Neural cell (in vitro differentiated cells): ENCODE measurements around the gene CORO2A.

Experiments used
- EP300 ChIP-seq: fragments of 450-650 bp; conservative IDR thresholded peaks from 2 replicates; pipeline ENCODE4 v1.6.1; 2014; ENCODE audit warnings: antibody characterized with exemption, mild to moderate bottlenecking, moderate library complexity; ENCODE audit not compliant: poor library complexity, severe bottlenecking
- POLR2AphosphoS5 ChIP-seq: IDR thresholded peaks from 2 replicates; pipeline ENCODE4 v1.6.1; 2012
- TAF1 ChIP-seq: IDR thresholded peaks from 2 replicates; pipeline ENCODE4 v1.6.1; 2012; ENCODE audit warnings: low read depth
- TF ChIP-seq, protein P1 (sequence below): IDR thresholded peaks from 2 replicates; pipeline ENCODE4 v1.6.1; 2012; ENCODE audit warnings: borderline replicate concordance
- TF ChIP-seq, protein P2 (sequence below): fragments of 450-650 bp; IDR thresholded peaks from 2 replicates; pipeline ENCODE4 v1.5.1; 2014; ENCODE audit warnings: antibody characterized with exemption, mild to moderate bottlenecking, moderate library complexity; ENCODE audit not compliant: poor library complexity, severe bottlenecking

DNA sequence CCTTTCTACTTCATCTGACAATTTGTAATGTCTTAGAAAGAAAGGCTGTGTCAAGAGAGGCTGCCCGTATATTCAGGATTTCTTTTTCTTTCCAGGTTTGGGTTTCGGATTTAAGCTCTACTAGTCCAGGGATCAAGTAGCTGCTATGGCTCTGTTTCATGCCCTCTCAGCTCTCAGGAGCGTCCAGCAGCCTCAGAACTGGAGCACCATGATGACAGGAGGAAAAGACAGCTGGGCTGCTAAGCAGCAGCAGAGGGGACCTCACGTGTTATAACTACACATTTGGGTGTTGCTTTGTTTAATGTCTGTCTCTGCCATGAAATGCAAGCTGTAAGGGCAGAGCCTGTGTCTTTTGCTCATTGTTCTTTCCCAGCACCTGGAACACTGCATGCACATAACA lies 34.5 kb upstream of the CORO2A start:
- TF ChIP-seq, protein P1, sequence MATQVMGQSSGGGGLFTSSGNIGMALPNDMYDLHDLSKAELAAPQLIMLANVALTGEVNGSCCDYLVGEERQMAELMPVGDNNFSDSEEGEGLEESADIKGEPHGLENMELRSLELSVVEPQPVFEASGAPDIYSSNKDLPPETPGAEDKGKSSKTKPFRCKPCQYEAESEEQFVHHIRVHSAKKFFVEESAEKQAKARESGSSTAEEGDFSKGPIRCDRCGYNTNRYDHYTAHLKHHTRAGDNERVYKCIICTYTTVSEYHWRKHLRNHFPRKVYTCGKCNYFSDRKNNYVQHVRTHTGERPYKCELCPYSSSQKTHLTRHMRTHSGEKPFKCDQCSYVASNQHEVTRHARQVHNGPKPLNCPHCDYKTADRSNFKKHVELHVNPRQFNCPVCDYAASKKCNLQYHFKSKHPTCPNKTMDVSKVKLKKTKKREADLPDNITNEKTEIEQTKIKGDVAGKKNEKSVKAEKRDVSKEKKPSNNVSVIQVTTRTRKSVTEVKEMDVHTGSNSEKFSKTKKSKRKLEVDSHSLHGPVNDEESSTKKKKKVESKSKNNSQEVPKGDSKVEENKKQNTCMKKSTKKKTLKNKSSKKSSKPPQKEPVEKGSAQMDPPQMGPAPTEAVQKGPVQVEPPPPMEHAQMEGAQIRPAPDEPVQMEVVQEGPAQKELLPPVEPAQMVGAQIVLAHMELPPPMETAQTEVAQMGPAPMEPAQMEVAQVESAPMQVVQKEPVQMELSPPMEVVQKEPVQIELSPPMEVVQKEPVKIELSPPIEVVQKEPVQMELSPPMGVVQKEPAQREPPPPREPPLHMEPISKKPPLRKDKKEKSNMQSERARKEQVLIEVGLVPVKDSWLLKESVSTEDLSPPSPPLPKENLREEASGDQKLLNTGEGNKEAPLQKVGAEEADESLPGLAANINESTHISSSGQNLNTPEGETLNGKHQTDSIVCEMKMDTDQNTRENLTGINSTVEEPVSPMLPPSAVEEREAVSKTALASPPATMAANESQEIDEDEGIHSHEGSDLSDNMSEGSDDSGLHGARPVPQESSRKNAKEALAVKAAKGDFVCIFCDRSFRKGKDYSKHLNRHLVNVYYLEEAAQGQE, result no peak
- TF ChIP-seq, protein P2, sequence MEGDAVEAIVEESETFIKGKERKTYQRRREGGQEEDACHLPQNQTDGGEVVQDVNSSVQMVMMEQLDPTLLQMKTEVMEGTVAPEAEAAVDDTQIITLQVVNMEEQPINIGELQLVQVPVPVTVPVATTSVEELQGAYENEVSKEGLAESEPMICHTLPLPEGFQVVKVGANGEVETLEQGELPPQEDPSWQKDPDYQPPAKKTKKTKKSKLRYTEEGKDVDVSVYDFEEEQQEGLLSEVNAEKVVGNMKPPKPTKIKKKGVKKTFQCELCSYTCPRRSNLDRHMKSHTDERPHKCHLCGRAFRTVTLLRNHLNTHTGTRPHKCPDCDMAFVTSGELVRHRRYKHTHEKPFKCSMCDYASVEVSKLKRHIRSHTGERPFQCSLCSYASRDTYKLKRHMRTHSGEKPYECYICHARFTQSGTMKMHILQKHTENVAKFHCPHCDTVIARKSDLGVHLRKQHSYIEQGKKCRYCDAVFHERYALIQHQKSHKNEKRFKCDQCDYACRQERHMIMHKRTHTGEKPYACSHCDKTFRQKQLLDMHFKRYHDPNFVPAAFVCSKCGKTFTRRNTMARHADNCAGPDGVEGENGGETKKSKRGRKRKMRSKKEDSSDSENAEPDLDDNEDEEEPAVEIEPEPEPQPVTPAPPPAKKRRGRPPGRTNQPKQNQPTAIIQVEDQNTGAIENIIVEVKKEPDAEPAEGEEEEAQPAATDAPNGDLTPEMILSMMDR, result no peak
- TF ChIP-seq POLR2AphosphoS5 (no peak), TAF1 (no peak), EP300 (no peak)
